AG04450 (cell line): ENCODE measurements around the gene BTG1. TPM values are rescaled to one million over a fixed set of nuclear protein-coding genes. Genes with fewer than 3 reads are reported as not detected.

ENCODE experiments used
- CTCF ChIA-PET: fragments of 300-600, 350-600 bp; formaldehyde crosslinking; extraction: SDS; loops from one replicate; lab custom pipeline; 2022; ENCODE audit warnings: antibody characterized with exemption, inconsistent platforms; lab: Charles Lee
- POLR2A ChIA-PET: fragments of 350-600 bp; formaldehyde crosslinking; extraction: SDS; loops from one replicate; lab custom pipeline; 2021; ENCODE audit warnings: antibody characterized with exemption, inconsistent platforms; lab: Yijun Ruan, JAX
- DNase-seq: peaks from one replicate; pipeline ENCODE4 v3.0.0-alpha.2; 2011; ENCODE audit warnings: low read depth, low spot score
- H3K27ac ChIP-seq: one replicate; pipeline ENCODE4 v1.5.1; 2012; ENCODE audit warnings: low read depth, low read length, control low read depth
- H3K27me3 ChIP-seq: one replicate; pipeline ENCODE4 v1.6.0; 2012; ENCODE audit warnings: low read length; ENCODE audit not compliant: control insufficient read depth, insufficient read depth
- H3K4me3 ChIP-seq: 2 replicates; pipeline ENCODE4 v1.5.1; 2011; ENCODE audit warnings: mild to moderate bottlenecking, low read depth, low read length, control low read depth
- H3K9me3 ChIP-seq: 2 replicates; pipeline ENCODE4 v1.5.1; 2012; ENCODE audit warnings: low read length; ENCODE audit not compliant: control insufficient read depth, insufficient read depth
- polyA plus RNA-seq: library from polyadenylated mRNA; depleted of rRNA; stranded (reverse); fragments of >200 nt; gene quantifications from 2 replicates; pipeline ENCODE4 v1.2.3, GENCODE V29; 2011
- TF ChIP-seq, protein P1 (sequence below): IDR thresholded peaks from 2 replicates; pipeline ENCODE4 v1.5.1; 2011; ENCODE audit warnings: low read depth, low read length, control low read depth, inconsistent platforms

Gene BTG1
- polyA plus RNA-seq, 1 experiment, result 89.7 TPM

DNA sequence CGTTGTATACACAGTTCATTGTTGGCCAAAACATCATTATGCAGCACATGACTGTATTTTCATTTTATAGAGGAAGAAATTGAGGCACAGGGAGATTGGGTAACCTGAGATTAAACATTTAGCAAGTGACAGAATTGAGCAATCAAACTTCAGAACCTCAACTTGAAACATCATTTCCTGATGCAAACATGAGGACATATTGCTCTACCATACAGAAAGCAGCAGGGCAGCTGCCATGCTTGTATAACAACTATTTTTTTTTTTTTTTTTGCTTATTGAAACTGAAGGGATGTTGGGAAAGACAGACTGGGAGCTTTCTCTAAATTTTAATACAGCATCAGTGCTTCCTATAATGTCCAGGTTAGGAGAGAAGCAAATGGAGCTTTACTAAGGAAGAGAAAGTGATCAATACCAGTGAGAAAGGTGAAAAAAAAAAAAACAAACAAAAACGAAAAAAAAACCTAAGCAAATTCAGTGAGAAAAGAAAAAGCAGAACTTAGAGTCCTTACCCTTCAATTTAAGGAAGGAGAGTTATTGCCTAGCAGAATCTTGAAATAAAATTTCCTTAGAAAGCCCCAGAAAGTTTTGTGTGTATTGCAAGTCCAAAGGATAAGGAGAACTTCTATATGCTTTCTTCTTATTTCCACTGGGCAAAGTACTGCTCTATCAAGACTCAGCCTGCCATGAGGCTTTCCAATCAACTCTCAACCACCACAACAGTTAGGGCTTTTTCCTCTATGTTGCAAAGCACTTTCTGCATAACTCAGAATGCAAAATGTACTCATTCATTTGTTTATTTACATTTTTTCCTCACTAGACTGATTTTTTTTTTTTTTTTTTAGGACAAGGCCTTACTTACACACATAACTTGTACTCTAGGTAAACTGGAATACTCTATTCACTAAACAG, 21.6 kb downstream of the BTG1 start:
- CTCF ChIA-PET, result interaction anchor here (0.6 to 1.4 kb wide), 6 partner anchors 10 to 742 kb away, joined by 3 to 5 read pairs (median 3); no protein-coding TSS in a partner anchor
- no peak for DNase-seq

DNA sequence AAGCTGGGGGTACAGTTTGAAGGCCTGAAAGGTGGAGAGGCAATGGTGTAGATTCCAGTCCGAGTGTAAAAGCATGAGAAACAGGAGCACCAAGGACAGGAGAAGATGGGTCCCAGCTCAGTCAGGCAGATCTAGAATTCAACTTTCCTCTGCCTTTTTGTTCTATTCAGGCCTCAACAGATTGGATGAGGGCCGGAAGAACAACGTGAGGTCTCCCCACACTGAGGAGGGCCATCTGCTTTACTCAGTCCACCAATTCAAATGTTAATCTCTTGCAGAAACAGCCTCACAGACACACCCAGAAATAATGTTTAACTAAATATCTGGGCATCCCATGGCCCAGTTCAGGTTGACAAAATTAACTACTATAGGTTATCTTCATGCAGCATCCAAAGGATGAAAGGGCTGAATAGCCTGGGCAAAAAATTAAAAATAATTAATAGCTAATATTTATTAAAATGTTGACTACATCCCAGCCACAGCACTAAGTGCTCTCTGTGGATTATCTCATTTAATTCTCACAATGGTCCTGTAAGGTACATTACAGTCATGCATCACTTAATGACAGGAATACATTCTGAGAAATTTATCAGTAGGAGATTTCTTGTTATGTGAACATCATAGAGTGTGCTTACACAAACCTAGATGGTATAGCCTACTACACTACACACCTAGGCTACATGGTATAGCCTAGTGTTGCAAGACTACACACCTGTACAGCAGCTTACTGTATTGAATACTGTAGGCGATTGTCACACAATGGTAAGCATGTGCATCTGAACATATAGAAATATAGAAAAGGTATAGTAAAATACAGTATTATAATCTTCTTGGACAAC, 22.5 kb downstream of the BTG1 start:
- POLR2A ChIA-PET, result interaction anchor here (0.6 kb wide), 1 partner anchor 38 kb away, joined by 4 read pairs; no protein-coding TSS in a partner anchor
- H3K9me3 ChIP-seq, result 0 out of 2 replicates have a peak, but pooled peaks cover 2% of the 10 kb centered on the region
- CTCF ChIA-PET, result interaction anchor here (0.6 to 1.4 kb wide), 4 partner anchors 312 to 742 kb away, joined by 3 to 5 read pairs (median 3); no protein-coding TSS in a partner anchor
- no peak for DNase-seq
- no peak overlapping the region for H3K4me3 ChIP-seq
- no peak overlapping the region for H3K27ac ChIP-seq
- TF ChIP-seq, protein P1, sequence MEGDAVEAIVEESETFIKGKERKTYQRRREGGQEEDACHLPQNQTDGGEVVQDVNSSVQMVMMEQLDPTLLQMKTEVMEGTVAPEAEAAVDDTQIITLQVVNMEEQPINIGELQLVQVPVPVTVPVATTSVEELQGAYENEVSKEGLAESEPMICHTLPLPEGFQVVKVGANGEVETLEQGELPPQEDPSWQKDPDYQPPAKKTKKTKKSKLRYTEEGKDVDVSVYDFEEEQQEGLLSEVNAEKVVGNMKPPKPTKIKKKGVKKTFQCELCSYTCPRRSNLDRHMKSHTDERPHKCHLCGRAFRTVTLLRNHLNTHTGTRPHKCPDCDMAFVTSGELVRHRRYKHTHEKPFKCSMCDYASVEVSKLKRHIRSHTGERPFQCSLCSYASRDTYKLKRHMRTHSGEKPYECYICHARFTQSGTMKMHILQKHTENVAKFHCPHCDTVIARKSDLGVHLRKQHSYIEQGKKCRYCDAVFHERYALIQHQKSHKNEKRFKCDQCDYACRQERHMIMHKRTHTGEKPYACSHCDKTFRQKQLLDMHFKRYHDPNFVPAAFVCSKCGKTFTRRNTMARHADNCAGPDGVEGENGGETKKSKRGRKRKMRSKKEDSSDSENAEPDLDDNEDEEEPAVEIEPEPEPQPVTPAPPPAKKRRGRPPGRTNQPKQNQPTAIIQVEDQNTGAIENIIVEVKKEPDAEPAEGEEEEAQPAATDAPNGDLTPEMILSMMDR, result no peak
- no peaks in the 10 kb centered on the region for H3K27me3 ChIP-seq

More for the DNA sequence above, 21.6 kb downstream of the BTG1 start:
- POLR2A ChIA-PET, result interaction anchor here (0.7 to 1.3 kb wide), 4 partner anchors 13 to 743 kb away, joined by 3 to 7 read pairs (median 4); no protein-coding TSS in a partner anchor
- no peak overlapping the region for H3K4me3 ChIP-seq
- H3K27me3 ChIP-seq, result no peaks in the 10 kb centered on the region
- 0 out of 2 replicates have a peak, but pooled peaks cover 2% of the 10 kb centered on the region for H3K9me3 ChIP-seq
- TF ChIP-seq, protein P1, result no peak
- no peak overlapping the region for H3K27ac ChIP-seq

DNA sequence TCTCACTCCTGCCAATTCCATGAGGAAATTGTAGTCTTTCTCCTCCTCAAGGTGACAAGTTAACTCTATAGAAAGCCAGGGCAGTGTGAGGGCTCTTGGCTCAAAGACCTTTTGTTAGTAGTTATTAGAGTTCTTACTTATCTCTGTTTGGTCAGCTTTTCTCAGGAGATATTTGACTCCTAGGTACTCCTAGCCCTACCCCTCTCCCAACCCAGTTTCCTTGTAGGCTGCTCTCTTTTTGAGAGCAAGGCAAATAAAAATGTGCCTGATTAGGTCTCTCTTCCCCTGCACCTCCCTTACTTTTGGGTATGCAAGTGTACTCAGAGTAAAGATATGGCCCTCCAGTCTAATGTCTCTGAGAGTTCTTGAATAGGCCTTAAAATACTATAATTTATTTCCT, 23.8 kb downstream of the BTG1 start:
- Histone ChIP-seq H3K27ac (no peak overlapping the region), H3K27me3 (no peaks in the 10 kb centered on the region), H3K9me3 (no peaks in the 10 kb centered on the region), H3K4me3 (no peak overlapping the region)
- ChIA-PET POLR2A (no interaction called here), CTCF (interaction anchor here (1.7 kb wide), 1 partner anchor 310 kb away, joined by 9 read pairs; no protein-coding TSS in a partner anchor)
- TF ChIP-seq, protein P1, result no peak
- no peak for DNase-seq

DNA sequence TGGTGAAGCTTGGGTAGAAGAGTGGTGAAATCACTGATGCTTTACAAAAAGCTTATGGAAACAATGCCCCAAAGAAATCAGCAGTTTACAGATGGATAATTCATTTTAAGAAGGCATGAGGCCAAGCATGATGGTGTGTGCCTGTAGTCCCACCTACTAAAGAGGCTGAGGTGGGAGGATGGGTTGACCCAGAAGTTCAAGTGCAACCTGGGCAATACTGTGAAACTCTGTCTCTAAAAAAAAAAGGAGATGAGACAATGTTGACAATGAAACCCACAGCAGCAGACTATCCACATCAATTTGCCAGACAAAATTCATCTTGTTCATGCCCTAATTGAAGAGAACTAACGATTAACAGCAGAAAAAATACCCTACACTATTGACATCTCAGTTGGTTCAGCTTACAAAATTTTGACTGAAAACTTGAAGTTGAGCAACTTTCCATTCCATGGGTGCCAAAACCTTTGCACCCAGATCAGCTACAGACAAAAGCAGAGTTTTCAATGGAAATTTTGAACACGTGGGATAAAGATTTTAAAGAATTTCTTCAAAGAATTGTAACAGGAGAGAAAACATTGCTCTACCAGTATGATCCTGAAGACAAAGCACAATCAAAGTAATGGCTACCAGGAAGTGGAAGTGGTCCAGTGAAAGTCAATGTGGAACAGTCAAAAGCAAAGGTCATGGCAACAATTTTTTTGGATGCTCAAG, 26.7 kb downstream of the BTG1 start:
- POLR2A ChIA-PET, result no interaction called here

More for the DNA sequence above, 26.7 kb downstream of the BTG1 start:
- TF ChIP-seq, protein P1, result no peak
- Histone ChIP-seq H3K9me3 (no peaks in the 10 kb centered on the region), H3K27me3 (no peaks in the 10 kb centered on the region), H3K27ac (no peak overlapping the region), H3K4me3 (no peak overlapping the region)
- CTCF ChIA-PET, result interaction anchor here (0.7 to 2.0 kb wide), 2 partner anchors 308 to 737 kb away, joined by 3 to 7 read pairs; no protein-coding TSS in a partner anchor
- no peak for DNase-seq
